Memory B cell (primary cell): ENCODE data around the gene GRHL1.

ENCODE experiments used
- ATAC-seq: fragments of 150-1000 bp; cut with Tn5 transposase; 2 replicates; pipeline ENCODE4 v1.10.0; 2021; ENCODE audit warnings: low read depth, mild to moderate bottlenecking, moderate library complexity
- DNase-seq, 2 donors: peaks; one replicate each; pipeline ENCODE4 v3.0.0; 2022; ENCODE audit warnings: low spot score in 2 of 2
- H3K27ac Mint-ChIP-seq: one replicate; pipeline ENCODE4 v1.8.0; 2022; ENCODE audit warnings: mild to moderate bottlenecking, moderate library complexity, mixed read lengths
- H3K27me3 Mint-ChIP-seq: one replicate; pipeline ENCODE4 v1.8.0; 2022; ENCODE audit warnings: mixed read lengths
- H3K36me3 Mint-ChIP-seq: one replicate; pipeline ENCODE4 v1.8.0; 2022; ENCODE audit warnings: mild to moderate bottlenecking, mixed read lengths
- H3K4me1 Mint-ChIP-seq: one replicate; pipeline ENCODE4 v1.8.0; 2022; ENCODE audit warnings: mixed read lengths
- H3K4me3 Mint-ChIP-seq: one replicate; pipeline ENCODE4 v1.8.0; 2022; ENCODE audit warnings: mild to moderate bottlenecking, moderate library complexity, mixed read lengths
- H3K9me3 Mint-ChIP-seq: one replicate; pipeline ENCODE4 v1.8.0; 2022; ENCODE audit warnings: mixed read lengths

Gene GRHL1

DNA sequence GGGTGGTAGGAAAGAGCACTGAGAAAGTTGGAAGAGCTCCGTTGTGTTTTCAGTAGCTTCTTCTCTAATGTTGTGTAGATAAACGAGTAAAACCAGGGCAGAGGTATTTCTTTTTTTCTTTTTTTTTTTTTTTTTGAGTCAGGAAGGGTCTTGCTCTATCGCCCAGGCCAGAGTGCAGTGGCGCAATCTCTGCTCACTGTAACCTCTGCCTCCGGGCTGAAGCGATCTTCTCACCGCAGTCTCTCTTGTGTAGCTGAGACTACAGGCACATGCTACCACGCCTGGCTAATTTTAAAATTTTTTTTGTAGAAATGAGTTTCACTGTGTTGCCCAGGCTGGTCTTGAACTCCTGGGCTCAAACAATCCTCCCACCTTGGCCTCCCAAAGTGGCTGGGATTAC is 6.6 kb downstream of the GRHL1 start:
- H3K36me3 Mint-ChIP-seq, result no peaks in the 10 kb centered on the region
- H3K27ac Mint-ChIP-seq, result no peak overlapping the region
- ATAC-seq (no peak), DNase-seq (no peak)
- H3K27me3 Mint-ChIP-seq, result peaks cover 12% of the 10 kb centered on the region
- H3K9me3 Mint-ChIP-seq, result no peaks in the 10 kb centered on the region
- H3K4me3 Mint-ChIP-seq, result no peak overlapping the region
- H3K4me1 Mint-ChIP-seq, result no peaks in the 10 kb centered on the region

GRCh38 chr2:9959262-9959661 is 7.8 kb downstream of the GRHL1 start:
- DNase-seq (no peak), ATAC-seq (no peak)

GRCh38 chr2:9961013-9961412 is 9.5 kb downstream of the GRHL1 start:
- no peaks in the 10 kb centered on the region for H3K36me3 Mint-ChIP-seq
- H3K27ac Mint-ChIP-seq, result no peak overlapping the region
- DNase-seq (no peak), ATAC-seq (no peak)
- H3K4me3 Mint-ChIP-seq, result no peak overlapping the region
- peaks cover 4% of the 10 kb centered on the region for H3K27me3 Mint-ChIP-seq
- peaks cover 3% of the 10 kb centered on the region for H3K4me1 Mint-ChIP-seq
- no peaks in the 10 kb centered on the region for H3K9me3 Mint-ChIP-seq

More at GRCh38 chr2:9959262-9959661, 7.8 kb downstream of the GRHL1 start:
- Mint-ChIP-seq H3K4me1 (no peaks in the 10 kb centered on the region), H3K9me3 (no peaks in the 10 kb centered on the region), H3K36me3 (no peaks in the 10 kb centered on the region), H3K27ac (no peak overlapping the region), H3K4me3 (no peak overlapping the region), H3K27me3 (peaks cover 10% of the 10 kb centered on the region)

DNA sequence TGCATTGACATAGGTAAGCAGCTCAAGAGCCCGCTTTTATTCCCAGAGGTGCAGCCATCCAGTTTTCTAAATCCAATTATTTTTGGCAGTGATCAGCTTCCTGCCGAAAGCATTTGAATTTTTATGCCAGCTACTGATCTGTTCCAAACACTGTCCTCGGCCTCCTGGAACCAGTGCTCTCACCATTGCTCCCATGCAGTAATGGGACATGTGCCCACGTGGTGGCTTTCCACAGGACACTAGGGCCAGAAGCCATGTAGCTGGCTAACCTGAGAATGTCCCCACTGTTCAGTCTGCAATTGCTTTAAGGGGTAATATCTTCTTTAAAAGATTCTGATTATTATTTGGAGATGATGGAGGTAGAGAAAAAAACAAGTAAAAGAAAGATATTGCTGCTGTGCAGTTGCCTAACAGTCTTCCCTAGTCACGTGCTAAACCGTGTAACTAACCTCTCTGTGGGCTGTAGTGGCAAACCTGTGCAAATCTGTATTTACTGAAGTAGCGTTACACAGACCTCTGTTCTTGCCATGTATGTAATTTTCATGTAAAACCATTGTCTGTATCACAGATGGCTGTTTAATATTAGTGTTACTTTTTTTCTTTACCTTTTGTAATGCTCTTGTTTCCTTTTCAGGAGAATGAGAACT is 13.0 kb downstream of the GRHL1 start:
- Mint-ChIP-seq H3K27ac (no peak overlapping the region), H3K4me3 (no peak overlapping the region), H3K27me3 (no peaks in the 10 kb centered on the region)

GRCh38 chr2:9965119-9965822 is 13.8 kb downstream of the GRHL1 start:
- ATAC-seq (no peak), DNase-seq (no peak)
- H3K27me3 Mint-ChIP-seq, result no peaks in the 10 kb centered on the region
- no peak overlapping the region for H3K27ac Mint-ChIP-seq
- H3K4me1 Mint-ChIP-seq, result peaks cover 12% of the 10 kb centered on the region
- H3K4me3 Mint-ChIP-seq, result no peak overlapping the region
- no peaks in the 10 kb centered on the region for H3K36me3 Mint-ChIP-seq
- H3K9me3 Mint-ChIP-seq, result no peaks in the 10 kb centered on the region

More for the DNA sequence above, 13.0 kb downstream of the GRHL1 start:
- DNase-seq (no peak), ATAC-seq (no peak)
- Mint-ChIP-seq H3K36me3 (no peaks in the 10 kb centered on the region), H3K9me3 (no peaks in the 10 kb centered on the region), H3K4me1 (peaks cover 12% of the 10 kb centered on the region)

DNA sequence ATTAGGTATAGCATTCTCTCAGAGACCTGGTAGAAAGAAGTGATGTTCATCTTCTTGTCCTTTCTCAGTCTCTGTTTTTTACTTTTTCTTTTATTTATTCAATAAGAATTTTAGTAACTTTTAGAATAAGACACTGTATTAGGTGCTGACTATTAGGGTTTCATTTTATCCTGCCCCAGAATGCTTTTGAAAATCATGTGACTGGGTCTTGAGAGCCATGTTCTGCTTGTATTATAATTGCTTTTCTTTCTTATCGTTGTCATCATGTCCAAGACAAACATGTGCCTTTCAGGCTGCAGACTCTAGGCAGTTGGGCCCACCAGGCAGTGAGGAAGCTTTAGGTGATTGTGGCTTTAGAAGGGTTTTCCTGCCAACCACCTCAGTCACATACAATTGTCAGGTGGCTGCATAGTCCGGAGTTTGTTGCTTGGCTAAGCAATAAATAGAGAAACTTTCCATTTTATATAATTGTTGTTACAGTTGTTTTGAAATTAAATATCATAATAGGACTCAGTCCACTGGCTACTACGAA is 15.1 kb downstream of the GRHL1 start:
- Mint-ChIP-seq H3K36me3 (no peaks in the 10 kb centered on the region), H3K4me3 (no peak overlapping the region), H3K4me1 (peaks cover 12% of the 10 kb centered on the region), H3K27me3 (no peaks in the 10 kb centered on the region), H3K27ac (peak overlapping the region; percentile 51), H3K9me3 (no peaks in the 10 kb centered on the region)
- ATAC-seq (no peak), DNase-seq (no peak)

GRCh38 chr2:9967053-9967775 is 15.7 kb downstream of the GRHL1 start:
- Mint-ChIP-seq H3K4me3 (no peak overlapping the region), H3K4me1 (peaks cover 12% of the 10 kb centered on the region), H3K27ac (no peak overlapping the region), H3K36me3 (no peaks in the 10 kb centered on the region), H3K27me3 (no peaks in the 10 kb centered on the region), H3K9me3 (no peaks in the 10 kb centered on the region)
- ATAC-seq (peak; percentile 100), DNase-seq (peak in 1 of 2 donors; percentile 60)

DNA sequence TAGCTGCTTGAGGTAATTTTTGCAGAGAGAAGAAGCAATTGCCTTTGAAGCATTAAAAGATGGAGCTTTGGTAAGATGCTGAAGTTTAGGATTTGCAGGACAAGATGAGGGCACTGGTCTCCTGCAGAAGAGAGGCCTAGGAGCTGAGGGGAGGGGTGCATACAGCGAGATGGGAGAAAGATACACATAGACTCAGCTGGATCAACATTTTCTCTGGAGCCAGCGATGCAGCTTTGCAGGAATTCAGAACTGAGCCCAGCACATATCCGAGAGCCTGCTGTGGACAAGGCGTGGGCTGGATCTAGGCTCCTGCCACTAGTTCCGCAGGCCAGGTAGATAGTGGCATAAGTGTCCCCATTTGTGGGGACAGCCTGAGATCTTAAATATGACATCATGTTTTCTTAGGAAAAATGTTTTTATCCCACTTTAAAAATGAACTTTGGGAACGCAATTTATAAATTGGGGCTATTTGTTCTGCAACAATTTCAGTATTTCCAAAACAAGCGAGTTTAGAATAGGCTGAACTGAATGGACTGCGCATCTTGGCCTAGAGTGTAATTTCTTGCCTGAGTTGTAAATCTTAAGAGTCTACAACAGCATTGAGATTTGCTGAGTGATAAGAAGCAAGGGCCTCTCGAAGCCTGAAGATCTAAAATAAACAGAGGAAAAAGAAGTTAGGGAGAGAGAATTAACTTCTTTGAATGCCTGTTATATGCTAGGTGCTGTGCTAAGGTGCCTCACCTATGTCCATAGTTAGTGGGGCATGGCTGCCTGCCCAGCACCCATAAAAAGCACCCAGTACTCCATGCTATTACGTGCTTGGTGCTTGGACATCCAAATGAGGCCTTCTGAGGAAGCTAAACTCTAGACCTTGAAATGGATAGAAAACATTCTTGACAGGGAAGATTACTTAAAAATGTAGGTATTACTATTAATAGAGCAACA is 17.3 kb downstream of the GRHL1 start:
- DNase-seq (no peak), ATAC-seq (no peak)
- H3K4me3 Mint-ChIP-seq, result no peak overlapping the region
- no peaks in the 10 kb centered on the region for H3K27me3 Mint-ChIP-seq
- H3K27ac Mint-ChIP-seq, result no peak overlapping the region
- no peaks in the 10 kb centered on the region for H3K9me3 Mint-ChIP-seq
- H3K36me3 Mint-ChIP-seq, result no peaks in the 10 kb centered on the region
- peaks cover 12% of the 10 kb centered on the region for H3K4me1 Mint-ChIP-seq

DNA sequence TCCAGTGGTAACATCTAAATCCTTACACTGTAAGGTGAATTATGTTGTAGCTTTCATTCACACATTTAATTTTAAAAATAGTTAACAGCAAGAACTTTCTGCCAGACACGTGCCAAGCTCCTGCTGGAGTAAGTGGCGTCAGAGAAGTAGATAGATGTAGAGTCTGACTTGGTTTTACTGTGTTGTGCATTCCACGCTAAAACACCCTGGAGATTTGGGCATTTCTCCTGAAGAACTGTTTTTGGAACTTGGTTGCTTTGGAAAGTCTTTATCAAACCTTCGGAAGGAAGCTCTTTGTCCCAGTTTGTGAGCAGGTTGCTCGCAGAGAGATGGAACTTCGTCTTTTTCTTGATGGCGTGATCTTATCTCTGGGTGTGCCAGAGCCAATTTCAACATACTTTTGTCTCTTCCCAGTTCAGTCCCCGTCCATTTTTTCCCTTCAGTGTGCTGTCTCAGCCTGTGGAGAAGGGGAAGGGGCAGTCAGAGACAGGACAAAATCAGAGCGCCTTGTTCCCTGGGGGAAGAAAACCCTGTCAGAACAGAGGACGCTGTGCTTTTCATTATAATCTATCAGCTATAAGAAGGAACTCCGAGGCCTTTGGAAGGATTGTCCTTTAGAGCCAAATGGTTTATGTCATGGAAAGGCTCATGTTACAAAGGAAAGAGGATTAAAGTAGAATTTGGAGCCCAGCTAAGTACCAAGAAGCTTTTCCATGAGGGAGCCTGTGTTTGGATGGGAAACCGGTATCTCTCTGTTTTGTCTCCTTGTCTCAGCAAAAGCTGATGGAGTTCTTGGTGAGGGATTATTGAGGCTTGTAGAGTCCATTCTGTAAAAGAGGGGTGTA is 18.9 kb downstream of the GRHL1 start:
- Mint-ChIP-seq H3K4me1 (peaks cover 10% of the 10 kb centered on the region), H3K9me3 (no peaks in the 10 kb centered on the region), H3K27ac (no peak overlapping the region), H3K27me3 (peaks cover 3% of the 10 kb centered on the region), H3K36me3 (no peaks in the 10 kb centered on the region), H3K4me3 (no peak overlapping the region)
- ATAC-seq, result no peak
- no peak for DNase-seq

DNA sequence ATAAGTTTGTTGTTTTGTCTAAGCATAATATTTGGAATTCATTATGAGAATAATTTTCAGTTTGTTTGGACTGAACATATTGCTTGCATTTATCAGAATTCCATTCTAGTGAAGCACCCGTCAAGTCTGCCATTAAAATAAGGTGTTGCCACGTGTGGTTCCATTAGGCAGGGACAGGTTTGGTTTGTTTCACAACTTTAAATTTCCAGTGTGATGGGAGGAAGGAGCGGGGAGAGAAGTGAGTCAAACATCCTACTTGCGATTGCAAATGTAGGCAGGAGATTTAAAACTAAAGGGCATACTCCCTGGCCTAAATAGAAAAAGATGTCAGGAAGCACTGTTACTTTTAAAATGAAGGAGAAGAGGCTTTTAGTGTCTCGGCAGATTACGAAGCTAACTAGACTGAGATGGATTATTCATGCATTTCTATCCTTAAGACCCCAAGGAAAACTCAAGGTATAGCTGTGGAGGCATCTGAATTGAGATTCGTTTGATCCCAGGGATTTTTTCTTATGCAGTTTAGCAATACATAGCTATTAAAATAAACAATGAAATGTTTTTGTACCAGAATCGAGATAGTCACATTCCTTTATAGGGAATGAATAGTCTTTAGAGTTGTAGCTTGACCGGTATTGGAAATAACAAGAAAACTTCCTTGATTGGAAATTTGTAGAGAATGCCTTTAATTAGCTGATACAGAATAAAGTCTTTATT is 19.8 kb downstream of the GRHL1 start:
- peaks cover 1% of the 10 kb centered on the region for H3K36me3 Mint-ChIP-seq
- H3K4me3 Mint-ChIP-seq, result no peak overlapping the region
- H3K9me3 Mint-ChIP-seq, result no peaks in the 10 kb centered on the region
- H3K27me3 Mint-ChIP-seq, result peaks cover 7% of the 10 kb centered on the region
- DNase-seq (no peak), ATAC-seq (no peak)
- H3K27ac Mint-ChIP-seq, result no peak overlapping the region
- peaks cover 9% of the 10 kb centered on the region for H3K4me1 Mint-ChIP-seq

GRCh38 chr2:9971890-9972289 is 20.4 kb downstream of the GRHL1 start:
- Mint-ChIP-seq H3K4me3 (no peak overlapping the region), H3K27ac (no peak overlapping the region), H3K4me1 (peaks cover 9% of the 10 kb centered on the region), H3K9me3 (no peaks in the 10 kb centered on the region), H3K36me3 (peaks cover 1% of the 10 kb centered on the region), H3K27me3 (peaks cover 13% of the 10 kb centered on the region)
- ATAC-seq, result no peak
- no peak for DNase-seq

- peaks cover 14% of the 10 kb centered on the region for H3K27me3 Mint-ChIP-seq
- H3K9me3 Mint-ChIP-seq, result peaks cover 1% of the 10 kb centered on the region
- H3K27ac Mint-ChIP-seq, result no peak overlapping the region
- DNase-seq (no peak), ATAC-seq (no peak)
- no peak overlapping the region for H3K4me3 Mint-ChIP-seq
- peaks cover 3% of the 10 kb centered on the region for H3K4me1 Mint-ChIP-seq
- H3K36me3 Mint-ChIP-seq, result peaks cover 1% of the 10 kb centered on the region
These were observed 21.4 kb downstream of the GRHL1 start for GRCh38 chr2:9972621-9973479.
